HEK293 (cell line): ENCODE measurements around the gene SUPT4H1.
A peak's percentile ranks its signal among the peaks of the same experiment; 100 is the strongest.

Source experiments
- CTCF ChIA-PET: fragments of 350-600 bp; formaldehyde crosslinking; extraction: SDS; loops from one replicate; lab custom pipeline; 2021; ENCODE audit warnings: antibody characterized with exemption; lab: Yijun Ruan, JAX
- POLR2A ChIA-PET: fragments of 300-600 bp; formaldehyde crosslinking; extraction: SDS; loops from one replicate; lab custom pipeline; 2020; ENCODE audit warnings: antibody characterized with exemption, inconsistent platforms; lab: Yijun Ruan, JAX
- H3K27ac ChIP-seq: fragments of 200-500 bp; sonication (Bioruptor generic); 2 replicates; pipeline ENCODE4 v1.5.1; 2014; ENCODE audit warnings: low read depth, low read length, control low read depth, inconsistent platforms; ENCODE audit errors: extremely low read depth
- H3K36me3 ChIP-seq, 2 experiments: fragments of 200-500 bp in 1 of 2; sonication (Bioruptor generic) in 1 of 2; 1 replicate in 1 of 2; 2 replicates in 1 of 2; pipeline ENCODE4 v1.5.1; 2014 to 2017; ENCODE audit warnings: inconsistent platforms in 2 of 2, low read length in 2 of 2; ENCODE audit not compliant: control insufficient read depth in 2 of 2, insufficient read depth in 1 of 2
- H3K4me1 ChIP-seq: fragments of 200-500 bp; sonication (Bioruptor generic); 2 replicates; pipeline ENCODE4 v1.5.1; 2014; ENCODE audit warnings: mild to moderate bottlenecking, low read length, inconsistent platforms; ENCODE audit not compliant: control insufficient read depth, insufficient read depth
- H3K4me3 ChIP-seq: 2 replicates; pipeline ENCODE4 v1.5.1; 2011; ENCODE audit warnings: low read depth, mild to moderate bottlenecking, control low read depth, low read length, moderate library complexity
- H3K9me3 ChIP-seq: fragments of 200-500 bp; sonication (Bioruptor generic); 2 replicates; pipeline ENCODE4 v1.5.1; 2014; ENCODE audit warnings: low read depth, low read length, inconsistent platforms; ENCODE audit not compliant: control insufficient read depth, insufficient read depth
- GLI2 ChIP-seq: fragments of 450-650 bp; formaldehyde crosslinking; IDR thresholded peaks from 2 replicates; pipeline ENCODE4; 2017; ENCODE audit warnings: missing biosample characterization, missing genetic modification characterization, low read depth, borderline replicate concordance
- GLIS2 ChIP-seq: fragments of 450-650 bp; formaldehyde crosslinking; IDR thresholded peaks from 2 replicates; pipeline ENCODE4 v1.5.1; 2016; ENCODE audit warnings: missing biosample characterization, missing genetic modification characterization
- HOXD13 ChIP-seq: sonication (generic); formaldehyde crosslinking; IDR thresholded peaks from 2 replicates; pipeline ENCODE4 v1.8.0; 2022; ENCODE audit warnings: missing genetic modification reagents, borderline replicate concordance
- KLF16 ChIP-seq: fragments of 450-650 bp; formaldehyde crosslinking; IDR thresholded peaks from 2 replicates; pipeline ENCODE4 v1.5.1; 2017; ENCODE audit warnings: missing biosample characterization, missing genetic modification characterization
- KLF7 ChIP-seq: fragments of 450-650 bp; formaldehyde crosslinking; IDR thresholded peaks from 2 replicates; pipeline ENCODE4 v1.5.1; 2016; ENCODE audit warnings: missing biosample characterization, missing genetic modification characterization, borderline replicate concordance
- MYNN ChIP-seq: fragments of 450-650 bp; formaldehyde crosslinking; IDR thresholded peaks from 2 replicates; pipeline ENCODE4 v1.5.1; 2016; ENCODE audit warnings: missing biosample characterization, missing genetic modification characterization, borderline replicate concordance
- RBAK ChIP-seq: fragments of 450-650 bp; formaldehyde crosslinking; IDR thresholded peaks from 2 replicates; pipeline ENCODE4 v1.5.1; 2016; ENCODE audit warnings: missing biosample characterization, missing genetic modification characterization
- REST ChIP-seq: fragments of 450-650 bp; formaldehyde crosslinking; IDR thresholded peaks from 2 replicates; pipeline ENCODE4 v1.5.1; 2016; ENCODE audit warnings: missing biosample characterization, missing genetic modification characterization
- SP3 ChIP-seq: fragments of 450-650 bp; formaldehyde crosslinking; IDR thresholded peaks from 2 replicates; pipeline ENCODE4 v1.5.1; 2016; ENCODE audit warnings: missing biosample characterization, missing genetic modification characterization
- YY1 ChIP-seq: fragments of 450-650 bp; formaldehyde crosslinking; IDR thresholded peaks from 2 replicates; pipeline ENCODE4 v1.5.1; 2018; ENCODE audit warnings: missing biosample characterization, missing genetic modification characterization
- ZBTB7A ChIP-seq: fragments of 450-650 bp; formaldehyde crosslinking; IDR thresholded peaks from 2 replicates; pipeline ENCODE4 v1.5.1; 2016; ENCODE audit warnings: low read depth, missing biosample characterization, missing genetic modification characterization
- ZBTB8A ChIP-seq: fragments of 450-650 bp; formaldehyde crosslinking; IDR thresholded peaks from 2 replicates; pipeline ENCODE4 v1.5.1; 2016; ENCODE audit warnings: missing biosample characterization, missing genetic modification characterization
- ZFHX2 ChIP-seq: fragments of 450-650 bp; formaldehyde crosslinking; conservative IDR thresholded peaks from 2 replicates; pipeline ENCODE4 v1.5.1; 2016; ENCODE audit warnings: missing biosample characterization, missing genetic modification characterization
- ZFP37 ChIP-seq: fragments of 450-650 bp; formaldehyde crosslinking; IDR thresholded peaks from 2 replicates; pipeline ENCODE4 v1.5.1; 2016; ENCODE audit warnings: missing biosample characterization, missing genetic modification characterization
- ZFP69B ChIP-seq: fragments of 450-650 bp; formaldehyde crosslinking; IDR thresholded peaks from 2 replicates; pipeline ENCODE4 v1.5.1; 2016; ENCODE audit warnings: missing biosample characterization, missing genetic modification characterization
- ZNF155 ChIP-seq: fragments of 450-650 bp; formaldehyde crosslinking; IDR thresholded peaks from 2 replicates; pipeline ENCODE4 v1.5.1; 2016; ENCODE audit warnings: missing biosample characterization, missing genetic modification characterization
- ZNF157 ChIP-seq: fragments of 450-650 bp; formaldehyde crosslinking; IDR thresholded peaks from 2 replicates; pipeline ENCODE4 v1.5.1; 2016; ENCODE audit warnings: missing biosample characterization, missing genetic modification characterization
- ZNF16 ChIP-seq: fragments of 450-650 bp; formaldehyde crosslinking; IDR thresholded peaks from 2 replicates; pipeline ENCODE4 v1.5.1; 2016; ENCODE audit warnings: low read depth, missing biosample characterization, missing genetic modification characterization
- ZNF341 ChIP-seq: fragments of 450-650 bp; formaldehyde crosslinking; IDR thresholded peaks from 2 replicates; pipeline ENCODE4; 2016; ENCODE audit warnings: low read depth, missing biosample characterization, missing genetic modification characterization
- ZNF350 ChIP-seq: fragments of 450-650 bp; formaldehyde crosslinking; IDR thresholded peaks from 2 replicates; pipeline ENCODE4 v1.5.0; 2017; ENCODE audit warnings: missing biosample characterization, mild to moderate bottlenecking, missing genetic modification characterization
- ZNF473 ChIP-seq: fragments of 450-650 bp; formaldehyde crosslinking; IDR thresholded peaks from 2 replicates; pipeline ENCODE4 v1.5.1; 2017; ENCODE audit warnings: missing biosample characterization, missing genetic modification characterization
- ZNF560 ChIP-seq: fragments of 450-650 bp; formaldehyde crosslinking; IDR thresholded peaks from 2 replicates; pipeline ENCODE4 v1.5.1; 2017; ENCODE audit warnings: missing biosample characterization, missing genetic modification characterization, borderline replicate concordance
- ZNF571 ChIP-seq: fragments of 450-650 bp; formaldehyde crosslinking; IDR thresholded peaks from 2 replicates; pipeline ENCODE4 v1.5.0; 2017; ENCODE audit warnings: missing biosample characterization, missing genetic modification characterization
- ZNF692 ChIP-seq: fragments of 450-650 bp; formaldehyde crosslinking; IDR thresholded peaks from 2 replicates; pipeline ENCODE4 v1.5.1; 2016; ENCODE audit warnings: missing biosample characterization, missing genetic modification characterization
- ZNF707 ChIP-seq: fragments of 450-650 bp; formaldehyde crosslinking; IDR thresholded peaks from 2 replicates; pipeline ENCODE4 v1.5.1; 2016; ENCODE audit warnings: missing biosample characterization, missing genetic modification characterization
- ZNF777 ChIP-seq: fragments of 450-650 bp; formaldehyde crosslinking; IDR thresholded peaks from 2 replicates; pipeline ENCODE4 v1.5.1; 2017; ENCODE audit warnings: missing biosample characterization, missing genetic modification characterization, borderline replicate concordance
- ZSCAN23 ChIP-seq: fragments of 450-650 bp; formaldehyde crosslinking; IDR thresholded peaks from 2 replicates; pipeline ENCODE4 v1.5.1; 2016; ENCODE audit warnings: missing biosample characterization, missing genetic modification characterization
- ZXDB ChIP-seq: fragments of 450-650 bp; formaldehyde crosslinking; IDR thresholded peaks from 2 replicates; pipeline ENCODE4 v1.5.1; 2016; ENCODE audit warnings: missing biosample characterization, missing genetic modification characterization
- TF ChIP-seq, protein P1 (sequence below): fragments of 450-650 bp; formaldehyde crosslinking; IDR thresholded peaks from 2 replicates; pipeline ENCODE4 v1.5.1; 2016; ENCODE audit warnings: missing biosample characterization, missing genetic modification characterization
- TF ChIP-seq, protein P2 (sequence below): fragments of 450-650 bp; formaldehyde crosslinking; IDR thresholded peaks from 2 replicates; pipeline ENCODE4 v1.5.1; 2016; ENCODE audit warnings: missing biosample characterization, missing genetic modification characterization, low read depth

SUPT4H1 gene

DNA sequence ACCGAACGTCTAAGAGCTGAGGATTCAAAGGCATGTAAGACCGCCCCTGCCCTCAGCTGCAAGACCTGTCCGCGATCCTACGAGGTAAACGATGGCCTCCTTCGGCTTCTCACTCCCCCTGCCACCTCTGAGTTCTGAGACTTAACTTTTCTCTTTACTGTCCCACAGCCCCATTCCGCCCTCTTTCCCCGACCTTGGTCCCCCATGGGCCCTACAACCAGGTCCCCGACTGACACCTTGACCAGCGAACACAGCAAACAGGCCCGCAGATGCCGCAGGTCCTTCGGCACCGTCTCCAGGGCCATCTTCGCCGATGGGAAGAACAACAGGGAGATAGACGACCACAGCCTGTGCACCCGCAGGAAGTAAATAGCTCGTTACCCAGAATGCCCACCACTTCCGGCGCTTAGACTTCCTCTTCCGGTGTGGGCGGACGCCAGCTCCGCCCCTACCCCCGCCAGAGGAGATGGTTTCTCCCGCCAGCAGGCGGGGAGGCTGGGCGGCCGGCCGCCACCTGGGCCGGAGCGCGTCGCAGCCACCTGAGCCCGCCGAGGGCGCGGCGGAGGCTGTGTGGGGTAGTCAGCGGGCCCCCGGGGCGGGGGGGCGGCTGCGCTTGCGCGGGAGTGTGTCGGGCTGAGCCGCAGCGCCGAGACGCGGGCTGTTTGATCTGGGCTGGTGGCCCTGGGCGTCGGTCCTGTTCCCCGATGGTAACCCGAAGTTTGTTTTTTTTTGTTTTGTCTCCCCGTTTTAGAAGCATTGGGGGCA, at the start of gene SUPT4H1:
Gene SUPT4H1 (minus strand): TSS at position 371 of the 765 bp plus-strand sequence. CDS start 66 bp downstream, at position 305.
- no peaks in the 10 kb centered on the region for H3K9me3 ChIP-seq
- H3K27ac ChIP-seq: peak within 1 kb of the TSS; percentile 96
- H3K4me3 ChIP-seq: peak within 1 kb of the TSS; percentile 93
- H3K36me3 ChIP-seq: peaks cover 25 to 65% of the 10 kb centered on the region in 2 experiments
- peaks cover 9% of the 10 kb centered on the region for H3K4me1 ChIP-seq
- ChIA-PET POLR2A (interaction anchor here (0.7 to 4.6 kb wide), 29 partner anchors 9 to 269 kb away, joined by 3 to 130 read pairs (median 7); partner anchors contain the start of genes MTMR4 and RNF43), CTCF (interaction anchor here (0.7 to 3.6 kb wide), 16 partner anchors 11 to 99 kb away, joined by 3 to 22 read pairs (median 4); partner anchors contain the start of gene RNF43)
- TF ChIP-seq ZNF777 (tag by site-specific recombination) (no peak), ZNF157 (tag by site-specific recombination) (no peak), ZXDB (tag by site-specific recombination) (peak; percentile 72; the same call in 1 of the 2 replicates), ZNF16 (tag by site-specific recombination) (no peak), GLIS2 (tag by site-specific recombination) (peak; percentile 47; the same call in 1 of the 2 replicates), ZNF350 (tag by site-specific recombination) (no peak), KLF16 (peak; percentile 15; the same call in 1 of the 2 replicates), ZNF560 (tag by site-specific recombination) (no peak), ZNF707 (tag by site-specific recombination) (no peak), YY1 (tag by site-specific recombination) (peak; percentile 43; the same call in 1 of the 2 replicates), ZFP37 (tag by site-specific recombination) (0 out of 2 replicates have a peak, but pooled peaks have one; percentile 22), RBAK (tag by site-specific recombination) (no peak), MYNN (tag by site-specific recombination) (no peak), HOXD13 (CRISPR knock-in tag) (0 out of 2 replicates have a peak, but pooled peaks have one; percentile 17), ZNF155 (no peak), KLF7 (tag by site-specific recombination) (no peak), ZFHX2 (peak; percentile 59), ZBTB7A (tag by site-specific recombination) (no peak), ZNF692 (0 out of 2 replicates have a peak, but pooled peaks have one; percentile 18), REST (tag by site-specific recombination) (no peak), ZFP69B (tag by site-specific recombination) (0 out of 2 replicates have a peak, but pooled peaks have one; percentile 34), ZNF341 (peak; percentile 64; the same call in 1 of the 2 replicates), ZNF571 (no peak), SP3 (tag by site-specific recombination) (peak; percentile 96), ZSCAN23 (tag by site-specific recombination) (no peak), GLI2 (tag by site-specific recombination) (no peak), ZBTB8A (tag by site-specific recombination) (peak; percentile 96), ZNF473 (tag by site-specific recombination) (no peak)
- TF ChIP-seq, protein P1, sequence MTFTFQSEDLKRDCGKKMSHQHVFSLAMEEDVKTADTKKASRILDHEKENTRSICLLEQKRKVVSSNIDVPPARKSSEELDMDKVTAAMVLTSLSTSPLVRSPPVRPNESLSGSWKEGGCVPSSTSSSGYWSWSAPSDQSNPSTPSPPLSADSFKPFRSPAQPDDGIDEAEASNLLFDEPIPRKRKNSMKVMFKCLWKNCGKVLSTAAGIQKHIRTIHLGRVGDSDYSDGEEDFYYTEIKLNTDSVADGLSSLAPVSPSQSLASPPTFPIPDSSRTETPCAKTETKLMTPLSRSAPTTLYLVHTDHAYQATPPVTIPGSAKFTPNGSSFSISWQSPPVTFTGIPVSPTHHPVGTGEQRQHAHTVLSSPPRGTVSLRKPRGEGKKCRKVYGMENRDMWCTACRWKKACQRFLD (tag by site-specific recombination): no peak
- TF ChIP-seq, protein P2, sequence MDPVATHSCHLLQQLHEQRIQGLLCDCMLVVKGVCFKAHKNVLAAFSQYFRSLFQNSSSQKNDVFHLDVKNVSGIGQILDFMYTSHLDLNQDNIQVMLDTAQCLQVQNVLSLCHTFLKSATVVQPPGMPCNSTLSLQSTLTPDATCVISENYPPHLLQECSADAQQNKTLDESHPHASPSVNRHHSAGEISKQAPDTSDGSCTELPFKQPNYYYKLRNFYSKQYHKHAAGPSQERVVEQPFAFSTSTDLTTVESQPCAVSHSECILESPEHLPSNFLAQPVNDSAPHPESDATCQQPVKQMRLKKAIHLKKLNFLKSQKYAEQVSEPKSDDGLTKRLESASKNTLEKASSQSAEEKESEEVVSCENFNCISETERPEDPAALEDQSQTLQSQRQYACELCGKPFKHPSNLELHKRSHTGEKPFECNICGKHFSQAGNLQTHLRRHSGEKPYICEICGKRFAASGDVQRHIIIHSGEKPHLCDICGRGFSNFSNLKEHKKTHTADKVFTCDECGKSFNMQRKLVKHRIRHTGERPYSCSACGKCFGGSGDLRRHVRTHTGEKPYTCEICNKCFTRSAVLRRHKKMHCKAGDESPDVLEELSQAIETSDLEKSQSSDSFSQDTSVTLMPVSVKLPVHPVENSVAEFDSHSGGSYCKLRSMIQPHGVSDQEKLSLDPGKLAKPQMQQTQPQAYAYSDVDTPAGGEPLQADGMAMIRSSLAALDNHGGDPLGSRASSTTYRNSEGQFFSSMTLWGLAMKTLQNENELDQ (tag by site-specific recombination): no peak
